Stomach smooth muscle (tissue), 2 donors: ENCODE data around the gene CFAP61.

Experiments
- H3K27ac ChIP-seq: one replicate; pipeline ENCODE4 v1.7.0; 2013; ENCODE audit warnings: mild to moderate bottlenecking, low read length, inconsistent platforms
- H3K27me3 ChIP-seq, 2 donors: one replicate each; pipeline ENCODE4 v1.7.0; 2013; ENCODE audit warnings: low read length in 2 of 2; ENCODE audit not compliant: insufficient read depth in 2 of 2, control insufficient read depth in 1 of 2
- H3K36me3 ChIP-seq, 2 donors: one replicate each; pipeline ENCODE4 v1.7.0; 2013; ENCODE audit warnings: low read length in 2 of 2; ENCODE audit not compliant: control insufficient read depth in 2 of 2, insufficient read depth in 2 of 2
- H3K4me1 ChIP-seq: one replicate; pipeline ENCODE4 v1.7.0; 2013; ENCODE audit warnings: low read length; ENCODE audit not compliant: control insufficient read depth, insufficient read depth
- H3K4me3 ChIP-seq, 2 donors: one replicate each; pipeline ENCODE4 v1.7.0; 2013; ENCODE audit warnings: low read length in 2 of 2
- H3K9ac ChIP-seq, 2 donors: one replicate each; pipeline ENCODE4 v1.7.0; 2013; ENCODE audit warnings: low read length in 2 of 2, mild to moderate bottlenecking in 1 of 2
- H3K9me3 ChIP-seq, 2 donors: one replicate each; pipeline ENCODE4 v1.7.0; 2013; ENCODE audit warnings: low read length in 2 of 2; ENCODE audit not compliant: control insufficient read depth in 2 of 2
- donor health status: healthy.
- donor health status: Pancreatic carcinoma.

Gene CFAP61

DNA sequence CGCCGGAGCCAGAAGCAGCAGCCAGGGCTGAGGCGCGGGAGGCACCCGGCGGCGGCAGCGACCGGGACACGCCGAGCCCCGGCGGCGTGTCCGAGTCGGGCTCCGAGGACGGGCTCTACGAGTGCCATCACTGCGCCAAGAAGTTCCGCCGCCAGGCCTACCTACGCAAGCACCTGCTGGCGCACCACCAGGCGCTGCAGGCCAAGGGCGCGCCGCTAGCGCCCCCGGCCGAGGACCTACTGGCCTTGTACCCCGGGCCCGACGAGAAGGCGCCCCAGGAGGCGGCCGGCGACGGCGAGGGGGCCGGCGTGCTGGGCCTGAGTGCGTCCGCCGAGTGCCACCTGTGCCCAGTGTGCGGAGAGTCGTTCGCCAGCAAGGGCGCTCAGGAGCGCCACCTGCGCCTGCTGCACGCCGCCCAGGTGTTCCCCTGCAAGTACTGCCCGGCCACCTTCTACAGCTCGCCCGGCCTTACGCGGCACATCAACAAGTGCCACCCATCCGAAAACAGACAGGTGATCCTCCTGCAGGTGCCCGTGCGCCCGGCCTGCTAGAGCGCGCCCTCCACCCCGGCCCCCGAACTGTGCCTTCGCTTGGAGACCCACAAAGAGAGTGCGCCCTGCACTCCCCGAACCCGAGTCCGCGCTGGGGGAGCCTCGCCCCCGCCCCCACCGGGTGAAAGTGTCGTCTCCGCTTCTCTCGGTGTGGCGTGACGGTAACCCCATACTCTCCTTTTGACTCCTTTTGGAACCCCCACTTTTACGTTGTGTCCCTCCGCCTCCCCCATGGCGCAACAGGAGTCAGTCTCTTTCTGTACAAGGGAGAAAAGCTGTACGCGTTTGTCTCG, 317.1 kb downstream of the CFAP61 start:
- no peaks in the 10 kb centered on the region for H3K9me3 ChIP-seq
- no peak overlapping the region for H3K27ac ChIP-seq
- peaks cover 40 to 73% of the 10 kb centered on the region in 2 donors for H3K27me3 ChIP-seq
- H3K4me1 ChIP-seq, result peaks cover 13% of the 10 kb centered on the region
- H3K9ac ChIP-seq, result no peak overlapping the region
- H3K36me3 ChIP-seq, result no peaks in the 10 kb centered on the region
- peak overlapping the region in 1 of 2 donors; percentile 47 for H3K4me3 ChIP-seq

DNA sequence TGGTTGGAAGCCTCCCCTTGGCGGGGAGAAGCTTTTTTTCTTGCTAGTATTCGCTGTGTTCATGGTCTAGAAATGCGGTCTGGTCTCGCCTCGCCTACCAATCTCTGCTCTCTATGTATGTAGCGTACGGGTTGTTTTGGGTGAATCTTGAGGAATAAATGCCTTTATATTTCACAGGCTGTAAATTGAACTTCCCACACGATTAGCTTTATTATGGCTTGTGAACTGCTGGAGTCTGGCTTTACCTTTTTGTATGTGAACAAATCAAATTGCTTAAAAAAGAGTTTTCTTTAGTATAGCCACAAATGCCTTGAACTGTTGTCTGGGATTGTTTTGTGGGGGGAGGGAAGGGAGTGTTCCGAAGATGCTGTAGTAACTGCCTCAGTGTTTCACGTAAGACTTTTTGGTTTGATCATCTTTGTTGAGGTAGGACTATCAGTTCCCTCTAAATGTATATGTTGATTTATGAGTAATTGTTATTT, 317.8 kb downstream of the CFAP61 start:
- H3K27ac ChIP-seq, result no peak overlapping the region
- H3K27me3 ChIP-seq, result peaks cover 38 to 66% of the 10 kb centered on the region in 2 donors
- peaks cover 13% of the 10 kb centered on the region for H3K4me1 ChIP-seq
- H3K36me3 ChIP-seq, result no peaks in the 10 kb centered on the region
- H3K9ac ChIP-seq, result no peak overlapping the region
- H3K4me3 ChIP-seq, result no peak overlapping the region
- no peaks in the 10 kb centered on the region for H3K9me3 ChIP-seq

DNA sequence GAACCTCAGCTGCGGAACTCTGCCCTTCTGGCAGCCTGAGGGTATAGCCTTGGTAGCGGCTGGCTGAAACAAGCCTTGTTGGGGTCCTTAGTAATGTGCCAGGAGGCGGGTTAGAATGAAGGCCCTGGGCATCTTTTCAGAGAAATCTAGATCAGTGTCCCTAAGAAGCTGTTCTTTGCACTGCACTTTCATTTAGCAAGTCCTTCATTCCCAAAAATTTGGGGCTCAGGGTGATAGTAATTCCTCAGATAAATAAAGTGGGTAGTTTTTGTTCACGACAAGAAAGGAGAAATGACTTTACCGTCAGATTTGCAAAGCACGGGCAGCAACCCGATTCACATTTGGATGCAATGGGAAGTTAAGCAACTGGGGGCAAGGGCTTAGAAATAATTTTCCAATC, 318.8 kb downstream of the CFAP61 start:
- H3K27ac ChIP-seq, result no peak overlapping the region
- H3K4me3 ChIP-seq, result no peak overlapping the region
- peaks cover 37 to 62% of the 10 kb centered on the region in 2 donors for H3K27me3 ChIP-seq
- H3K36me3 ChIP-seq, result no peaks in the 10 kb centered on the region
- no peaks in the 10 kb centered on the region for H3K9me3 ChIP-seq
- H3K4me1 ChIP-seq, result peaks cover 13% of the 10 kb centered on the region
- no peak overlapping the region for H3K9ac ChIP-seq

DNA sequence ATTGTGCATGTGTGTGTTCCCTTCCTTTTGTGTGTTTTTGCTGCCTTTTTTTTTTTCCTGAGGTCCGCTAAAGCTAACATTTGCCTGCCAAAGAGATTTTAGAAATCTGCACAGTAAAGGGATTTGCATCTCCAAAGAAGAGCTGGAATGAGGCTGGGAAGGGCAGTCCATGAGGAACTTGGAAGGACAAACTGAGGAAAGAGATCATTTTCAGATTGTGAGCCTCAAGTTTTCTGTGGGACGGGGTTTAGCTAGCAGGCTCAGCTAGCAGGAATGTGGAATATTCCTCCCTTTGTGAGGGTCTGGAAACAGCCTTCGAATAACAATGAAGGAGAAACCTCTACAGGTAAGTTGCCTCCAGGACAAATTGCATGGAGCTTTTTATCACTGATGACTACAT, 319.3 kb downstream of the CFAP61 start:
- H3K4me3 ChIP-seq, result no peak overlapping the region
- peaks cover 12% of the 10 kb centered on the region for H3K4me1 ChIP-seq
- H3K9me3 ChIP-seq, result no peaks in the 10 kb centered on the region
- peaks cover 35 to 58% of the 10 kb centered on the region in 2 donors for H3K27me3 ChIP-seq
- H3K36me3 ChIP-seq, result no peaks in the 10 kb centered on the region
- no peak overlapping the region for H3K27ac ChIP-seq
- H3K9ac ChIP-seq, result no peak overlapping the region

DNA sequence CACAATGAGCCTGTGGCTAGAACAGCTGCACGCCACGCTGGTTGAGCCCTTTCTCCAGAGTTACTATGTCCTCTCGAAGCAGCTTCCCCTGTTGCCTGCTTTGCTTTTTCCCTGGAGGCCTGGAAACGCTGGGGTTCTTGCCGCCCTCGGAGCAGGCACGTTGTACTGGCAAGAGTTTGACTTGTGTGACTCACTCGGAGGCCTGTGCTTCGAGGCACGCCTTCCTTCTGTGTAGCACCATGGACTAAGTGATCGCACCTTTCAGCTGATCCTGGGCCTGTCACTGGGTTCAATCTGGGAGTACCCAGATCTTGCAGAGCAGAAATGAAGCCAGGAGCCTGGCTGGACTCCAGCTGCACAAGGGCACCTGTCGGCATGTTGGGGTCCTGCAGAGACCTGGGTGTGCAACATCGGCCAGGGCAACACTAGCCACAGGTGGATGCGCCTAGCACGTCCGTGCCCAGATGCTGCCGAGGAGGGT, 320.8 kb downstream of the CFAP61 start:
- peaks cover 8% of the 10 kb centered on the region for H3K4me1 ChIP-seq
- no peak overlapping the region for H3K4me3 ChIP-seq
- no peak overlapping the region for H3K27ac ChIP-seq
- no peaks in the 10 kb centered on the region for H3K9me3 ChIP-seq
- no peak overlapping the region for H3K9ac ChIP-seq
- H3K36me3 ChIP-seq, result no peaks in the 10 kb centered on the region
- peaks cover 32 to 48% of the 10 kb centered on the region in 2 donors for H3K27me3 ChIP-seq

DNA sequence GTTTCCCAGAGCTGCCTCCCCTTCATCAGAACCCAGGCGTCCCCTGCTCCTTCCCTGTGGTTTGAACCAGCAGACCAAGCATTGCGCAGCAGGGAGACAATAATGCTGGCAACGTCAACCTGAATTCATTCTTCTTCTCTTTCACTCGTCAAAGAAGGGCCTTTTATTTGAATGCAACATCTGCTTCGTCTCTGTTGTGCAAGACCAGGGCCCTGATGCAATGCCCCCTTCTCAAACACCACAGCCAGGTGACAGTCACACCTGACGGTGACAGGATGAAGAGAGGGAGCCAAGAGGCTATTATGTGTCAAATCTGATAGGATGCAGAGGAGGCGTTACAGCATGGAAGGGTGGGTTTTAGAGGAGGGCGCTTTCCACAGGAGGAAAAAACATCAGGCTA, 323.5 kb downstream of the CFAP61 start:
- Histone ChIP-seq H3K4me3 (no peak overlapping the region), H3K9me3 (no peaks in the 10 kb centered on the region), H3K36me3 (no peaks in the 10 kb centered on the region), H3K9ac (no peak overlapping the region), H3K27me3 (peaks cover 26 to 29% of the 10 kb centered on the region in 2 donors), H3K4me1 (no peaks in the 10 kb centered on the region), H3K27ac (no peak overlapping the region)

DNA sequence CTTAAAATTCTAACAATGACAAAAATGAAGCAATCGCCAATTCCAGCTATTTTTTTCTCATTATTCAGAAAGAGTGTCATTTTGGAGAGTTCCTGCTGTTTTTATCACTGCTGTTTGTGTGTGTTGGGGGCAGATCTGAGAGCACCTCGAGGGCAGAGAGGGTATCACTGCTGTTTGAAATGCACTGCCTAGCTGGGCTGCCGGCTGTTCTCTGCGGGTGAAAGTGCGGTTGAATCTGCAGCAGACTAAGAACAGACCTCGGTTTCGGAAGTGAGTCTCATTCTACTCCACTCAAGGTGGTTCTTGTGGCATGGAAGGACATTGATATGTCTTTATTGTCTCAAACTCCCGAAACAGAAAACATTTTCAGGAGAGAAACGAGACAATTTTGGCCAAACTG, 333.9 kb downstream of the CFAP61 start:
- Histone ChIP-seq H3K36me3 (no peaks in the 10 kb centered on the region), H3K4me3 (no peak overlapping the region), H3K9me3 (no peaks in the 10 kb centered on the region), H3K9ac (no peak overlapping the region), H3K4me1 (no peaks in the 10 kb centered on the region), H3K27me3 (peaks cover 7 to 14% of the 10 kb centered on the region in 2 donors), H3K27ac (no peak overlapping the region)

DNA sequence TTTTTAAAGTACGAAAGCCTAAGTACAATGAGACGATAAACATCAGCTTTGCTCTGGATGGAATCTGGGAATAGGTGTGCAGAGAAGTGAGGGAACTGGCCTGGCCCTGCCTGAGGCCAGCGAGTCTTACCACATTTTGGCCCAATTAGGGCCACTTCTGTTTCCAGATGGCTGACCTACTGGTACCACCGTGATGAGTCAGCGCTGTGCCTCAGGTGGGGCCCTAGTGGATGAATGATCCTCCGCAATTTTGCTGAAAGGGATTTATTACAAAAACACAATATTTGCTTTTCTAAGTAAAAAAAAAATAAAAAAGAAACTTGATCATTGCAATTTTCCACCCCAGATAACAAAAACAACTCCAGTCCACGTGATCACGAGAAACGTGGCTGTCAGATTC, 338.1 kb downstream of the CFAP61 start:
- Histone ChIP-seq H3K4me3 (no peak overlapping the region), H3K27ac (no peak overlapping the region), H3K9me3 (no peaks in the 10 kb centered on the region), H3K27me3 (no peaks in the 10 kb centered on the region), H3K9ac (no peak overlapping the region), H3K36me3 (peaks cover 0 to 7% of the 10 kb centered on the region in 2 donors), H3K4me1 (no peaks in the 10 kb centered on the region)

DNA sequence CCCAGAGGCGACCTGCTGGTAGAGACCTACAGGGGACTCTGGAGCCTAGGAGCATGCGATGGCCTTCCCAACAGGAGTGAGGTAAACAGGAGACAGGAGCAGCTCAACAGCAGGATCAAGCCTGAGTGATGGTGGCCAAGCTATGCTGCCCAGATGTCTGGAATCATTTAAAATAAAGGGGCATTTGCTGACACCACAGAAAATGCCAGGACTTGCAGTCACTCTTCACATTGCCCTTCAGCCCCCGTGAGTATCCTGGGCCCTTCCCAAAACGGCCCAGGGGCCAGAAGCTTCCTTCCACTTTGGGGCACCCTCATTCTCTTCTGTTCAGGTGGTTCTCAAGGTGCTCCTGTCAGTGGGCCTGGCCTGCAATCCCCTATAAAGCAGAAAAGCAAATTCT, 338.8 kb downstream of the CFAP61 start:
- Histone ChIP-seq H3K9me3 (no peaks in the 10 kb centered on the region), H3K27ac (no peak overlapping the region), H3K9ac (no peak overlapping the region), H3K4me1 (no peaks in the 10 kb centered on the region), H3K27me3 (no peaks in the 10 kb centered on the region), H3K36me3 (peaks cover 0 to 7% of the 10 kb centered on the region in 2 donors), H3K4me3 (no peak overlapping the region)

DNA sequence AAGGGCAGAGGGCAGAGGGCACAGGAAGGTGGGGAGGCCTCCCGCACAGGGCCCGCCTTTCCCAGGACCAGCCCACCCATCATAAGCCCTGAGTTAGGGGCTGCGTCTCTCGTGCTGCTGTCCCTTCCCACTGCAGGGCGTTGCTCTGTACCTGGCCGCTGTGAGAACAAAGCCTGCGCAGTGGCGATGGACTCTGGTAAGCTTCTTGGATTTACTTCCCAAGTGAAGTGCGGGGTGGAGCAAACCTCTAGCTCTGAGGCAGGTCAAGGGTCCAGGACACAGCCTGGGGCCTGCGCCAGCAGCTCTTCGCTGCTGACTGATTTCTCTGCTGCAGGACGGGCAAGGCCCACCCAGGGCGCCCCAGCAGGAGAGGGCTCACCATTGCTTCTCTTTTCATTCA, 339.4 kb downstream of the CFAP61 start:
- Histone ChIP-seq H3K4me3 (no peak overlapping the region), H3K9me3 (no peaks in the 10 kb centered on the region), H3K27ac (no peak overlapping the region), H3K36me3 (peaks cover 0 to 7% of the 10 kb centered on the region in 2 donors), H3K4me1 (no peaks in the 10 kb centered on the region), H3K9ac (no peak overlapping the region), H3K27me3 (no peaks in the 10 kb centered on the region)
